Trophoblast cell (in vitro differentiated cells and primary cell): ENCODE data around the gene SPP1.
"Not testable (repeated sequence)": the region's sequence is repeated elsewhere in the genome, so short reads cannot be mapped to it uniquely, and the experiment has no call there.

ENCODE experiments used
- DNase-seq, 2 donors: peaks; one replicate each; pipeline ENCODE4 v3.0.0-alpha.2; 2016
- H2AFZ ChIP-seq: 2 replicates; pipeline ENCODE4 v1.6.1; 2013; ENCODE audit warnings: low read length, moderate library complexity, mild to moderate bottlenecking; ENCODE audit not compliant: insufficient read depth, poor library complexity
- H2AK5ac ChIP-seq: 2 replicates; pipeline ENCODE4 v1.6.1; 2013; ENCODE audit warnings: mild to moderate bottlenecking, low read length
- H2BK120ac ChIP-seq: 2 replicates; pipeline ENCODE4 v1.6.1; 2013; ENCODE audit warnings: low read length, mild to moderate bottlenecking, moderate library complexity; ENCODE audit not compliant: insufficient read depth, poor library complexity
- H2BK12ac ChIP-seq: 2 replicates; pipeline ENCODE4 v1.6.1; 2013; ENCODE audit warnings: mild to moderate bottlenecking, low read length, moderate library complexity
- H2BK5ac ChIP-seq: 2 replicates; pipeline ENCODE4 v1.6.1; 2013; ENCODE audit warnings: low read length, low read depth, moderate library complexity, mild to moderate bottlenecking; ENCODE audit not compliant: poor library complexity
- H3K14ac ChIP-seq: 2 replicates; pipeline ENCODE4 v1.6.1; 2013; ENCODE audit warnings: mild to moderate bottlenecking, low read length
- H3K18ac ChIP-seq: 2 replicates; pipeline ENCODE4 v1.6.1; 2013; ENCODE audit warnings: mild to moderate bottlenecking, low read length
- H3K23ac ChIP-seq: 2 replicates; pipeline ENCODE4 v1.6.1; 2013; ENCODE audit warnings: low read length
- H3K27ac ChIP-seq: 2 replicates; pipeline ENCODE4 v1.5.1; 2013; ENCODE audit warnings: low read depth, mild to moderate bottlenecking, inconsistent platforms, low read length, moderate library complexity
- H3K27me3 ChIP-seq: 2 replicates; pipeline ENCODE4 v1.6.1; 2013; ENCODE audit warnings: inconsistent platforms, mild to moderate bottlenecking, low read length, moderate library complexity; ENCODE audit not compliant: insufficient read depth
- H3K36me3 ChIP-seq, 2 experiments: 1 replicate in 1 of 2; 2 replicates in 1 of 2; pipeline ENCODE4 v1.6.1; 2013; ENCODE audit warnings: low read length in 2 of 2, mild to moderate bottlenecking in 2 of 2, moderate library complexity in 1 of 2; ENCODE audit not compliant: insufficient read depth in 2 of 2, control insufficient read depth in 1 of 2
- H3K4ac ChIP-seq: 2 replicates; pipeline ENCODE4 v1.6.1; 2013; ENCODE audit warnings: low read depth, mild to moderate bottlenecking, low read length, moderate library complexity
- H3K4me1 ChIP-seq, 2 experiments: 1 replicate in 1 of 2; 2 replicates in 1 of 2; pipeline ENCODE4 v1.6.1; 2013; ENCODE audit warnings: low read length in 2 of 2, mild to moderate bottlenecking in 2 of 2, moderate library complexity in 1 of 2; ENCODE audit not compliant: insufficient read depth in 2 of 2, control insufficient read depth in 1 of 2
- H3K4me2 ChIP-seq: 2 replicates; pipeline ENCODE4 v1.6.1; 2013; ENCODE audit warnings: inconsistent platforms, mild to moderate bottlenecking, low read length, moderate library complexity
- H3K4me3 ChIP-seq: 2 replicates; pipeline ENCODE4 v1.5.1; 2013; ENCODE audit warnings: mild to moderate bottlenecking, low read depth, low read length, inconsistent platforms
- H3K79me1 ChIP-seq: one replicate; pipeline ENCODE4 v1.6.1; 2013; ENCODE audit warnings: low read length
- H3K79me2 ChIP-seq: 2 replicates; pipeline ENCODE4 v1.6.1; 2013; ENCODE audit warnings: low read length, mild to moderate bottlenecking; ENCODE audit not compliant: control insufficient read depth, insufficient read depth, poor library complexity
- H3K9ac ChIP-seq: 2 replicates; pipeline ENCODE4 v1.6.1; 2013; ENCODE audit warnings: mild to moderate bottlenecking, low read length
- H3K9me3 ChIP-seq: 2 replicates; pipeline ENCODE4 v1.6.1; 2013; ENCODE audit warnings: low read depth, mild to moderate bottlenecking, control low read depth, inconsistent platforms, low read length; ENCODE audit not compliant: insufficient read depth
- H4K12ac ChIP-seq: 2 replicates; pipeline ENCODE4 v1.6.1; 2013; ENCODE audit warnings: low read depth, mild to moderate bottlenecking, low read length, moderate library complexity
- H4K8ac ChIP-seq: 2 replicates; pipeline ENCODE4 v1.6.1; 2013; ENCODE audit warnings: low read depth, mild to moderate bottlenecking, low read length, moderate library complexity
- H4K91ac ChIP-seq: one replicate; pipeline ENCODE4 v1.6.1; 2013; ENCODE audit warnings: low read depth, mild to moderate bottlenecking, low read length, moderate library complexity
- WGBS: extraction: QIAGEN DNeasy Blood & Tissue Kit; methylation state at CpG from one replicate; pipeline ENCODE4 v1.1.7; 2013; ENCODE audit warnings: missing lambda C conversion rate; ENCODE audit not compliant: insufficient read length, insufficient coverage; ENCODE audit errors: extremely low coverage; 5-methylcytosine and 5-hydroxymethylcytosine counted together

Gene SPP1

GRCh38 chr4:88025868-88026661, 50.6 kb downstream of the SPP1 start:
- not testable (repeated sequence) for H4K8ac ChIP-seq, H3K27ac ChIP-seq, H3K18ac ChIP-seq, H4K91ac ChIP-seq, H2AFZ ChIP-seq, H3K4me1 ChIP-seq, H3K9me3 ChIP-seq, H2AK5ac ChIP-seq, H3K4me3 ChIP-seq, H3K27me3 ChIP-seq, H2BK120ac ChIP-seq, DNase-seq, H2BK12ac ChIP-seq, H3K14ac ChIP-seq, H3K4ac ChIP-seq, H2BK5ac ChIP-seq, H3K79me2 ChIP-seq, H3K4me2 ChIP-seq, H4K12ac ChIP-seq, H3K23ac ChIP-seq, H3K9ac ChIP-seq, H3K79me1 ChIP-seq
- WGBS = no CpG with 5 or more reads among the region's 6 CpGs
- peaks cover 12 to 13% of the 10 kb centered on the region in 2 experiments for H3K36me3 ChIP-seq

- H2BK12ac ChIP-seq = no peak overlapping the region
- H3K23ac ChIP-seq = no peak overlapping the region
- H2BK5ac ChIP-seq = no peak overlapping the region
- no peak overlapping the region for H3K14ac ChIP-seq
- no peak overlapping the region for H4K12ac ChIP-seq
- no peak overlapping the region for H2AK5ac ChIP-seq
- no peak overlapping the region for H2BK120ac ChIP-seq
- no peak overlapping the region for H2AFZ ChIP-seq
- no peak overlapping the region for H3K18ac ChIP-seq
- no CpG with 5 or more reads among the region's 4 CpGs for WGBS
- no peak overlapping the region for H4K8ac ChIP-seq
- no peaks in the 10 kb centered on the region for H3K79me2 ChIP-seq
- no peak overlapping the region for H4K91ac ChIP-seq
- no peak overlapping the region for H3K27ac ChIP-seq
- DNase-seq = peak; percentile 72 to 91
- H3K27me3 ChIP-seq = no peaks in the 10 kb centered on the region
- peaks cover 9 to 12% of the 10 kb centered on the region in 2 experiments for H3K36me3 ChIP-seq
- H3K79me1 ChIP-seq = peaks cover 1% of the 10 kb centered on the region
- peaks cover 5% of the 10 kb centered on the region for H3K9me3 ChIP-seq
- peaks cover 2 to 4% of the 10 kb centered on the region in 2 experiments for H3K4me1 ChIP-seq
- H3K9ac ChIP-seq = no peak overlapping the region
- no peak overlapping the region for H3K4ac ChIP-seq
- H3K4me2 ChIP-seq = no peak overlapping the region
- H3K4me3 ChIP-seq = no peak overlapping the region
Measured at GRCh38 chr4:88027611-88028608, 52.4 kb downstream of the SPP1 start.

- H3K14ac ChIP-seq = no peak overlapping the region
- no peak overlapping the region for H3K9ac ChIP-seq
- H4K12ac ChIP-seq = no peak overlapping the region
- H3K27ac ChIP-seq = no peak overlapping the region
- peaks cover 2 to 4% of the 10 kb centered on the region in 2 experiments for H3K4me1 ChIP-seq
- no peak overlapping the region for H3K18ac ChIP-seq
- no CpG with 5 or more reads among the region's 3 CpGs for WGBS
- no peaks in the 10 kb centered on the region for H3K27me3 ChIP-seq
- peaks cover 11 to 12% of the 10 kb centered on the region in 2 experiments for H3K36me3 ChIP-seq
- H2BK12ac ChIP-seq = peak overlapping the region; percentile 32
- no peak overlapping the region for H2BK120ac ChIP-seq
- no peak overlapping the region for H2AFZ ChIP-seq
- no peak overlapping the region for H3K4me3 ChIP-seq
- no peak overlapping the region for H4K8ac ChIP-seq
- peak overlapping the region; percentile 19 for H2BK5ac ChIP-seq
- H3K79me2 ChIP-seq = no peaks in the 10 kb centered on the region
- peaks cover 5% of the 10 kb centered on the region for H3K9me3 ChIP-seq
- H3K23ac ChIP-seq = no peak overlapping the region
- DNase-seq = no peak
- no peak overlapping the region for H3K4me2 ChIP-seq
- H4K91ac ChIP-seq = peak overlapping the region; percentile 13
- peaks cover 1% of the 10 kb centered on the region for H3K79me1 ChIP-seq
- no peak overlapping the region for H2AK5ac ChIP-seq
- no peak overlapping the region for H3K4ac ChIP-seq
Measured at GRCh38 chr4:88028946-88029345, 53.4 kb downstream of the SPP1 start.

- Histone ChIP-seq H3K79me2 (no peaks in the 10 kb centered on the region), H3K27ac (no peak overlapping the region), H3K79me1 (peaks cover 1% of the 10 kb centered on the region), H4K91ac (peak overlapping the region; percentile 13), H4K12ac (no peak overlapping the region), H2BK12ac (no peak overlapping the region), H3K27me3 (no peaks in the 10 kb centered on the region), H3K18ac (no peak overlapping the region), H3K14ac (no peak overlapping the region), H3K4me1 (peaks cover 2 to 4% of the 10 kb centered on the region in 2 experiments), H3K9ac (no peak overlapping the region), H3K9me3 (peaks cover 5% of the 10 kb centered on the region), H3K36me3 (peaks cover 11 to 12% of the 10 kb centered on the region in 2 experiments), H3K4ac (no peak overlapping the region), H2AK5ac (no peak overlapping the region), H3K23ac (no peak overlapping the region), H3K4me3 (no peak overlapping the region), H3K4me2 (no peak overlapping the region), H2AFZ (no peak overlapping the region), H2BK5ac (peak overlapping the region; percentile 19), H4K8ac (no peak overlapping the region), H2BK120ac (no peak overlapping the region)
- no peak for DNase-seq
- WGBS = no CpG with 5 or more reads among the region's 3 CpGs
Measured at GRCh38 chr4:88029556-88029955, 54.0 kb downstream of the SPP1 start.
